Measurements from ENCODE around the gene MYCBPAP.
"Not testable (repeated sequence)": the region's sequence is repeated elsewhere in the genome, so short reads cannot be mapped to it uniquely, and the experiment has no call there.

Gene MYCBPAP

GRCh38 chr17:50471009-50471905 is 37.0 kb upstream of the MYCBPAP start:
- DNase-seq (ENCODE audit: low read depth in 3 of 3), result no peak

DNA sequence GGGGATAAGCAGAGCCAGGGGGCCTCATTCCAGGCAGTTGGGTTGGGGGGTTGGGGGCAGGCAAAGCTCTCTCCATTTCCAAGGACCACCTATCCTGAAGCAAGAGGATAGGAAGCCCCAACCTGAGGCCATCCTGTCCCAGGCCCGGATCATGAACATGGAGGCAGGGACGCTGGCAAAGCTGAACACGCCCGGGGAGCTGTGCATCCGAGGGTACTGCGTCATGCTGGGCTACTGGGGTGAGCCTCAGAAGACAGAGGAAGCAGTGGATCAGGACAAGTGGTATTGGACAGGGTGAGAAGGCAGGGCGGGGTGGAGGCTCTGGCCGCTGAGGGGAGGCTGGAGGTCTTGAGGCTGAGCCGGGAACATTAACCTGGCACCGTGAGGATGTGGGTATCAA is 36.0 kb upstream of the MYCBPAP start:
- no peak for DNase-seq (ENCODE audit: low read depth in 3 of 3)

DNA sequence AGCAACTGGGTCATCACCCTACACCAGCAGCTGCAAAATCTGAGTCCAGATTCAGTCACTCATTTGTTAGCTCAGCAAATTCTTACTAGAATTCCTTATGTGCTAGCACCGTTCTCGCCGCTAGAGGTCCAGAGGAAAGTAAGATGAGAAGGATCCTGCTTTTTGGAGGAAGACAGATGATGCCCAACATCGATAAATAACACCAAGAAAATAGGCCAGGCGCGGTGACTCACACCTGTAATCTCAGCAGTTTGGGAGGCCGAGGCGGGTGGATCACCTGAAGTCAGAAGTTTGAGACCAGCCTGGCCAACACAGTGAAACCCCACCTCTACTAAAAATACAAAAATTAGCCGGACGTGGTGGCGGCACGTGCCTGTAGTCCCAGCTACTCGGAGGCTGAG is 35.5 kb upstream of the MYCBPAP start:
- not testable (repeated sequence) for DNase-seq (ENCODE audit: low read depth in 3 of 3)

DNA sequence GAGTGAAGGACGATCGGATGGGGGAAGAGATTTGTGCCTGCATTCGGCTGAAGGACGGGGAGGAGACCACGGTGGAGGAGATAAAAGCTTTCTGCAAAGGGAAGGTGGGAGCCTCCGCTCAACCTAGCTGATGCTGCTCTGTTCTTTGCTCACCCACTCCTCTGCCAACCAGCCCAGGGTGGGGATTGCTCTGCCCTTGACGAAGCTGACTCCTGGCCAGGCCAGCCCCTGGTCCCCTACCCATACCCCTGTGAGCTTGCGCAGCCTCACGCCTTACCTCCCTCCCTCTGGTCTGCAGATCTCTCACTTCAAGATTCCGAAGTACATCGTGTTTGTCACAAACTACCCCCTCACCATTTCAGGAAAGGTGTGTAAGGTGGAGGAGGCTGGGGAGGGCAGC is 34.3 kb upstream of the MYCBPAP start:
- no peak for DNase-seq (ENCODE audit: low read depth in 3 of 3)

GRCh38 chr17:50474523-50474922 is 33.7 kb upstream of the MYCBPAP start:
- no peak for DNase-seq (ENCODE audit: low read depth in 3 of 3)

DNA sequence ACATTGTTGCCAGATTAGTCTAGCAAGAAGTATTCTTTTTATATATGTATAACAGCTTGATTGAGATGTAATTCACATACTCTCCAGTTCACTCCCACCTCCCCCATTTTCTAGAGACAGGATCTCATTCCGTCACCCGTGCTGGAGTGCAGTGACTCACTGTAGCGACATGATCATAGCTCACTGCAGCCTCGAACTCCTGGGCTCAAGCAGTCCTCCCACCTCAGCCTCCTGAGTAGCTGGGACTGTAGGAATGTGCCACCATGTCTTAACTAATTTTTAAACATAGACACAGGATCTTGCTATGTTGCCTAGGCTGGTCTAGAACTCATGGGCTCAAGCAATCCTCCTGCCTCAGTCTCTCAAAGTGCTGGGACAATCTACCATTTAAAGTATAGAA is 32.9 kb upstream of the MYCBPAP start:
- DNase-seq (ENCODE audit: low read depth in 3 of 3), result no peak

DNA sequence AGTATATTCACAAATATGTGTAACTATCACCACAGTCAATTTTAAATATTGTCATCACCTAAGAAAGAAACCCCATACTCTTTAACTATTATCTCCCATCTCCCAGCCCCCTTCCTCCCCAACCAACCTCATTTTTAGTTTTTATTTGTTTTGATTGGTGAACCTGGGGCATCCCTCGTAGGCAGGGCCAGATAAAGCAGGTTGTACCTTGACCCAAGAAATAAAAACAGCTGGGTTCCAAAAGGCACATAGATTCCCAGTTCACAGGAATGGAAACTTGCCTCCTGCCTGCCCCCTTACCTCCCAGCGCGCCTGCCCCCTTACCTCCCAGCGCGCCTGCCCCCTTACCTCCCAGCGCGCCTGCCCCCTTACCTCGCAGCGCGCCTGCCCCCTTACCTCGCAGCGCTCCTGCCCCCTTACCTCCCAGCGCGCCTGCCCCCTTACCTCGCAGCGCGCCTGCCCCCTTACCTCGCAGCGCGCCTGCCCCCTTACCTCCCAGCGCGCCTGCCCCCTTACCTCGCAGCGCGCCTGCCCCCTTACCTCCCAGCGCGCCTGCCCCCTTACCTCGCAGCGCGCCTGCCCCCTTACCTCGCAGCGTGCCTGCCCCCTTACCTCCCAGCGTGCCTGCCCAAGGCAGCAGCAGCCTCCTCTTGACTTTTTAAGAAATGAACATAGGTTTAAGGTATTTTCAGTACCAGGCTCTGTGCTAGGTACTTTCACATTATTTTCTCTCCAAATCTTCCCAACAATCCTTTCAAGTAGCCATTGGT is 32.3 kb upstream of the MYCBPAP start:
- not testable (repeated sequence) for DNase-seq (ENCODE audit: low read depth in 3 of 3)

- no peak for DNase-seq (ENCODE audit: low read depth in 3 of 3)
These were observed 31.5 kb upstream of the MYCBPAP start for GRCh38 chr17:50476545-50477315.

GRCh38 chr17:50477976-50478375 is 30.3 kb upstream of the MYCBPAP start:
- DNase-seq (ENCODE audit: low read depth in 3 of 3), result no peak

- peak; percentile 70 to 76 (median 74) for DNase-seq (ENCODE audit: low read depth in 3 of 3)
These were observed 29.6 kb upstream of the MYCBPAP start, which contains the start of gene RSAD1 for GRCh38 chr17:50478391-50479381. TSS of gene RSAD1 (plus strand) at chr17:50478860. CDS start at chr17:50478885, 25 bp downstream.

GRCh38 chr17:50479522-50480141 is 28.6 kb upstream of the MYCBPAP start:
- peak; percentile 35 to 49 (median 43) for DNase-seq (ENCODE audit: low read depth in 3 of 3)

GRCh38 chr17:50480142-50480764 is 28.0 kb upstream of the MYCBPAP start:
- no peak for DNase-seq (ENCODE audit: low read depth in 3 of 3)

DNA sequence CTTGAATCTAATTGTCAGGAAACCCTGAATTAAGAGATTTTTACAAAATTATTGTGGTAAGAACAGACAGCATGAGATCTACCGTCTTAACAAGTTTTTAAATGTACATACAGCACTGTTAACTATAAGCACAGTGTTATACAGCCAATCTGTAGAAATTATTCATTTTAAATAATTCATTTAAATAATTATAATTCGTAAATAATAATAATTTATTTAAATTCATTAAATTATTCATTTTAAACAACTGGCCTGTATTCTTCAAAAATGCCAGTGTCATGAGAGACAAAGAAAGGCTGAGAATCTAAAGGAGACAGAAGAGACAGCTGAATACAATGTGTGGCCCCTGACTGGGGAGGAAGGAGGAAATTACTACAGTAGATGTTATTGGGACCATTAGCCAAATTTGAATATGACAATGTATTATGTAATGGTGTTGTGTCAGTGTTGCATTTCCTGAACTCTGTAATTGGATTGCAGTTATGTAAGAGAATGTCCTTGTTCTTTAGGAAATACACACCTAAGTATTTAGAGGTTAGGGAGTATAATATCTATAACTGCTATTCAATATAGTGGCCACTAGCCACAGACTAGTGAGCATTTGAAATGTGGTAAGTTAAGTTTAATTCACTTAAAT is 27.3 kb upstream of the MYCBPAP start:
- no peak for DNase-seq (ENCODE audit: low read depth in 3 of 3)

DNA sequence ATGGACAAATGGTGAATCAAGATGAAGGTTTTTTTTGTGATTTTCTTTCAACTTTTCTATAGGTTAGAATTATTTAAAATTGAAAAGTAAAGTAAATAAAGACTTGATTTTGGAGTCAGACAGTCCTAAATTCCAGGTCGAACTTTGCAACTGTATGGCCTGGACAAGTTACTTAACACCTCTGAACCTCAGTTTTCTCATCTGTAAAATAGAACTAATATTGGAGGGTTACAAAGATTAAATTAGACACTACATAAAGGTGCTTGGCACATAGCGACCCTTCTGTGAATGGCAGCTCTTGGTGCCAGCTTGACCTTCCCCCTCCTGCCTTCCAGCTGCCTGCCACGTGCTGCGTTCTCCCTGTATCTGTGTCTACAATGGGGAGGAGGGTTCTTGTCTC is 26.6 kb upstream of the MYCBPAP start:
- no peak for DNase-seq (ENCODE audit: low read depth in 3 of 3)

DNA sequence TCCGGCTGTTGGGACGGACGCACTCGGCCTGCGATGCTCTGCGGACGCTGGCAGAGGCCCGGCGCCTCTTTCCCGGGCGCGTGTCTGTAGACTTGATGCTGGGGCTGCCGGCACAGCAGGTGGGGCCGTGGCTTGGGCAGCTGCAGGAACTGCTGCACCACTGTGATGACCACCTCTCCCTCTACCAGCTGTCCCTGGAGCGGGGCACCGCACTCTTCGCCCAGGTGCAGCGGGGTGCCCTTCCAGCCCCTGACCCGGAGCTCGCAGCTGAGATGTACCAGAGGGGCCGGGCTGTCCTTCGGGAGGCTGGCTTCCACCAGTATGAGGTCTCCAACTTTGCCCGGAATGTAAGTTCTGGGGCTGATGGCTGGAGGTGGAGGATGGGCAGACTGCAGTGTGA is 26.1 kb upstream of the MYCBPAP start:
- no peak for DNase-seq (ENCODE audit: low read depth in 3 of 3)

- peak; percentile 40 to 51 (median 49) for DNase-seq (ENCODE audit: low read depth in 3 of 3)
These were observed 25.7 kb upstream of the MYCBPAP start for GRCh38 chr17:50482516-50482915.

GRCh38 chr17:50483266-50483665 is 25.0 kb upstream of the MYCBPAP start:
- no peak for DNase-seq (ENCODE audit: low read depth in 3 of 3)

DNA sequence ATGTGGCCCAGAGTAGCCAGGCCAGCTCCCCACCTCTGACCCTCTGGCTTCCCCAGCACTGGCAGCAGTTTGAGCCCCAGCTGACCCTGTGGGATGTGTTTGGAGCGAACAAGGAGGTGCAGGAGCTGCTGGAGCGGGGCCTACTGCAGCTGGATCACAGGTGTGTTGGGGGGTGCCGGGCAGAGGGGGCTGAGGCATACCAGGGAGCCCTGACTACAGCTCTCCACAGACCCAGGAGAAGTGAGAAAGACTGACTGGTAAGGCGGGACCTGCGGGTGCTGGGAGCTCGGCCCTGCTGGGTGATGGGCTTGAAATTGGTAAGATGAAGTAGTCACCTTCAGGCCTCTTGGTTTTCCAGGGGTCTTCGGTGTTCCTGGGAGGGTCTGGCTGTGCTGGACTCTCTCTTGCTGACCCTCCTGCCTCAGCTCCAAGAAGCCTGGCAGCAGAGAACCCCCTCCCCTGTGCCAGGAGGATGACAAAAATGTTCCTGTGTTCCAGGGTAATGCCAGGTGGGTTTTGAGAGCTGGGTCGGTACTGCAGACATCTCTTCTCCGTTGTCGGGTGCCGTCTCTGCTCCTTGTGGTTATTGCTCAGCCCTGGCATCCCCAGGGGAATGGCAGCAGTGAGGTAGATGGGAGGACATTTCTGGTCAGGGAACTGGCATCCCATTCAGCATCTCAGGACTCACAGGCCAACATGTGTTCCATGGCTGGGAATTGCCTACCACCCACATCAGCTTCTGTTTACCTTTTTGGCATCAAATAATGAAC is 23.7 kb upstream of the MYCBPAP start:
- DNase-seq (ENCODE audit: low read depth in 3 of 3), result no peak
